ENCODE data around the gene RAB4B.
"Not testable (repeated sequence)": the region's sequence is repeated elsewhere in the genome, so short reads cannot be mapped to it uniquely, and the experiment has no call there.

RAB4B gene

GRCh38 chr19:40805258-40805868 lies 27.3 kb downstream of the RAB4B start:
- peak; percentile 8 for DNase-seq

- DNase-seq = no peak
These were observed 28.5 kb downstream of the RAB4B start for GRCh38 chr19:40806423-40807146.

- no peak for DNase-seq
These were observed 29.3 kb downstream of the RAB4B start for GRCh38 chr19:40807147-40808020.

- no peak for DNase-seq
These were observed 29.9 kb downstream of the RAB4B start for GRCh38 chr19:40808021-40808325.

GRCh38 chr19:40808497-40808896 lies 30.4 kb downstream of the RAB4B start:
- DNase-seq = no peak

- no peak for DNase-seq
These were observed 31.5 kb downstream of the RAB4B start for GRCh38 chr19:40809358-40810086.

- no peak for DNase-seq
These were observed 32.1 kb downstream of the RAB4B start for GRCh38 chr19:40810160-40810559.

- not testable (repeated sequence) for DNase-seq
These were observed 32.8 kb downstream of the RAB4B start for GRCh38 chr19:40810649-40811408.

- DNase-seq = no peak
These were observed 33.7 kb downstream of the RAB4B start for GRCh38 chr19:40811478-40812341.

GRCh38 chr19:40812571-40812970 lies 34.5 kb downstream of the RAB4B start:
- not testable (repeated sequence) for DNase-seq

- DNase-seq = no peak
These were observed 35.1 kb downstream of the RAB4B start for GRCh38 chr19:40813182-40813581.

- DNase-seq = no peak
These were observed 37.2 kb downstream of the RAB4B start for GRCh38 chr19:40815223-40815622.

- DNase-seq = peak; percentile 28
These were observed 40.7 kb downstream of the RAB4B start for GRCh38 chr19:40818480-40819399.

- not testable (repeated sequence) for DNase-seq
These were observed 41.6 kb downstream of the RAB4B start for GRCh38 chr19:40819479-40820234.

GRCh38 chr19:40822161-40822560 lies 44.1 kb downstream of the RAB4B start:
- no peak for DNase-seq

- DNase-seq = not testable (repeated sequence)
These were observed 44.9 kb downstream of the RAB4B start for GRCh38 chr19:40822704-40823553.

GRCh38 chr19:40824916-40825315 lies 46.9 kb downstream of the RAB4B start:
- not testable (repeated sequence) for DNase-seq

- not testable (repeated sequence) for DNase-seq
These were observed 47.5 kb downstream of the RAB4B start for GRCh38 chr19:40825460-40826095.
